Measurements from ENCODE around the gene ACSM4. TPM values are rescaled to one million over a fixed set of nuclear protein-coding genes. Genes with fewer than 3 reads are reported as not detected.

ACSM4 gene
- total and polyA plus RNA-seq, 2 of the 8 experiments (the other 6 are each of a cell fraction or from before 2014, with no cell fraction given), result not detected

GRCh38 chr12:7319930-7320329 lies 16.1 kb downstream of the ACSM4 start (continued):
- TF ChIP-seq KDM1A (IDR thresholded peaks at IDR 0.05; ENCODE audit: borderline replicate concordance, low read length), result no peak
- no peak for TF ChIP-seq KDM5A (IDR thresholded peaks at IDR 0.05; ENCODE audit: low read length)
- no peak for TF ChIP-seq TAF1 (IDR thresholded peaks at IDR 0.05; ENCODE audit: low read depth, low read length)
- no peak for TF ChIP-seq TAF7 (optimal IDR thresholded peaks at IDR 0.05; ENCODE audit: borderline replicate concordance, low read depth, low read length)
- no peak for TF ChIP-seq JUND (IDR thresholded peaks at IDR 0.05; ENCODE audit: low read length)
- TF ChIP-seq ASH2L (IDR thresholded peaks at IDR 0.05; ENCODE audit: low read length), result no peak

Measured in H1 (cell line).